CD4-positive, alpha-beta T cell treated with Interleukin-17A for 1 hour (primary cell): Measurements from ENCODE around the gene NOC4L.

Experiments
- DNase-seq: peaks from one replicate; pipeline ENCODE4 v3.0.0-alpha.2; 2020

NOC4L gene

GRCh38 chr12:132201391-132202120, 57.3 kb downstream of the NOC4L start:
- no peak for DNase-seq
